ENCODE measurements around the gene WASHC4.
"Not testable (repeated sequence)": the region's sequence is repeated elsewhere in the genome, so short reads cannot be mapped to it uniquely, and the experiment has no call there.

The WASHC4 gene

GRCh38 chr12:105170139-105170538 is 62.6 kb downstream of the WASHC4 start:
- DNase-seq = no peak

DNA sequence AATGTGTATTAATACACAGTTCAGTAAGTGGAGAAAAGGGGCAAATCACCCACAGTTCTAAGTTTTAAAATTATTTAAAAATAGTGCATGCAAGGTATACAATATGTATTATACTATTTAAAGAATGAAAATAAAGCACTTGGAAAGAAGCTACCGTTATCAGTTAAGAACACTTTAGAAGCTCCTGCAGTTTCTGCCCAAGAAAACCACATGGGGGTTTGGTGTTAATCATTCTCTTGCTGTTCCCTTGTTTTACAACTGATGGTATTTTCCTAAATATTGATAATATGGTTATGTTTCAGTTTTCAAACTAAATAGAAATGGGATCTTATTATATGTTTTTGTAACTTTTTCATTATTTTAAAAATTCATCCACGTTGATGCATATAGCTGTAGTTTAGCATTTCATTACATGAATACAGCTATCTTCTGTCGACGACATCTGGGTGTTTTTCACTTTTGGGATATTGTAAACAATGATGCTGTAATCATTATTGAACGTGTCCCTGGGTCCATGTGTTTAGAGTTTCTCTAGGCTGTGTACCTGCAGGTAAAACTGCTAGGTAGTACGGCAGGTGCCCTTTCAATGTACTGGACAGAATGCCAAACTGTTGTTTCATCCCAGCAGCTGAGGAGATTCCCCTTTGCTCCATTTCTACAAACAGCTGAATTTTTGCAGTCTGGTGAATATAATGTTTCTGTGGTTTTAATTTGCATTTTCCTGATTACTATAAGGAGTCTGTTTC is 64.3 kb downstream of the WASHC4 start:
- DNase-seq = no peak

- no peak for DNase-seq
These were observed 68.0 kb downstream of the WASHC4 start for GRCh38 chr12:105175397-105175990.

DNA sequence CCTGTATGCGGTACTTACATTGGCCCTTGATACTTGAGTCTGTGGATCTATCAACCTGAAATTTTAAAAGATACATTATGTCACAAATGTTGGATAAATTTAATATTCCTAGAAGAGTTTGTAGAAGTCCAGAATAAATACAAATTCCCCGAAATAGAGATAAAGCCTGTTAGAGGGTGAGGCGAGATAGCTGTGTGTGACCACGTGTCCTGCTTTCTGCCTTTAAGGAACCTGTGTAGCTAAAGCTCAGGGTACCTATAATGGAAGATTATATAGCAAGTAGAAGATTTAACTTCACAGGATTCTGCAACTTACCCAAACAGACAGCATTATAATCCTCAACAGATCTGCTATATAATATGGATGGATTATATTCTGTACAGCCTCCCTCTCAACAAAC is 69.7 kb downstream of the WASHC4 start:
- DNase-seq = no peak

DNA sequence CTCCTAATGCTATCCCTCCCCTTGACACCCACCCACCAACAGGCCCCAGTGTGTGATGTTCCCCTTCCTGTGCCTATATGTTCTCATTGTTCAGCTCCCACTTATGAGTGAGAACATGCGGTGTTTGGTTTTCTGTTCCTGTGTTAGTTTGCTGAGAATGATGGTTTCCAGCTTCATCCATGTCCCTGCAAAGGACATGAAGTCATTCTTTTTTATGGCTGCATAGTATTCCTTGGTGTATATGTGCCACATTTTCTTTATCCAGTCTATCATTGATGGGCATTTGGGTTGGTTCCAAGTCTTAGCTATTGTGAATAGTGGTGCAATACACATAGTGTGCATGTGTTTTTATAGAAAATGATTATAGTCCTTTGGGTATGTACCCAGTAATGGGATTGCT is 71.6 kb downstream of the WASHC4 start:
- not testable (repeated sequence) for DNase-seq

GRCh38 chr12:105183406-105183805 is 75.9 kb downstream of the WASHC4 start:
- not testable (repeated sequence) for DNase-seq

DNA sequence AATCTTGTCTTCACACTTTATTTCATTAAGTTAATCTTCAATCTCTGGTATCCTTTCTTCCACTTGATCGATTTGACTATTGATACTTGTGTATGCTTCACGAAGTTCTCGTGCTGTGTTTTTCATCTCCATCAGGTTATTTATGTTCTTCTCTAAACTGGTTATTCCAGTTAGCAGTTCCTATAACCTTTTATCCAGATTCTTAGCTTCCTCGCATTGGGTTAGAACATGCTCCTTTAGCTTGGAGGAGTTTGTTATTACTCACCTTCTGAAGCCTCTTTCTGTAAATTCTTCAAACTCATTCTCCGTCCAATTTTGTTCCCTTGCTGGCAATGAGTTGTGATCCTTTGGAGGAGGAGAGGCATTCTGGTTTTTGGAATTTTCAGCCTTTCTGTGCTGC is 76.4 kb downstream of the WASHC4 start:
- not testable (repeated sequence) for DNase-seq

- no peak for DNase-seq
These were observed 81.8 kb downstream of the WASHC4 start for GRCh38 chr12:105189293-105189692.

DNA sequence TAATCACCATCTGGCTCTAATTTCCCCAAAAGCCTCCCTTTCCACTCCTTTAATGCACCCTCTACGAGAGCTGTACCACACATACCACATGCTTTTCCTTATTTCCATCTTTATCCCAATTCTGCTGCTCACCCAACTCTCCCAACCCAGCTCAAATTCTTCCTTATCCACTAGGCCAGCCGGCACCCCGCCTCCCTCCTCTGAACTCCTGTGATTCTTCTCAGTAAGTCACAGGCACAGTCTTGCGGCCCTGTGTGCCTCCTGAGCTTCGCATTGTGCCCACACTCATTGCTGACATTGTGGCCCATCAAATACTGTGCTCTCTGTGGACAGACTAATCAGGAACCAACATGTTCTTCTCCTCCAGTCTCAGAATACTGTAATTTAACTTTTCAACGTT is 83.0 kb downstream of the WASHC4 start:
- no peak for DNase-seq

GRCh38 chr12:105192624-105193225 is 85.2 kb downstream of the WASHC4 start:
- no peak for DNase-seq

GRCh38 chr12:105194947-105195346 is 87.4 kb downstream of the WASHC4 start:
- DNase-seq = no peak

GRCh38 chr12:105196090-105196489 is 88.6 kb downstream of the WASHC4 start:
- DNase-seq = no peak

- DNase-seq = no peak
These were observed 91.4 kb downstream of the WASHC4 start for GRCh38 chr12:105198961-105199360.

GRCh38 chr12:105200385-105200784 is 92.9 kb downstream of the WASHC4 start:
- no peak for DNase-seq

DNA sequence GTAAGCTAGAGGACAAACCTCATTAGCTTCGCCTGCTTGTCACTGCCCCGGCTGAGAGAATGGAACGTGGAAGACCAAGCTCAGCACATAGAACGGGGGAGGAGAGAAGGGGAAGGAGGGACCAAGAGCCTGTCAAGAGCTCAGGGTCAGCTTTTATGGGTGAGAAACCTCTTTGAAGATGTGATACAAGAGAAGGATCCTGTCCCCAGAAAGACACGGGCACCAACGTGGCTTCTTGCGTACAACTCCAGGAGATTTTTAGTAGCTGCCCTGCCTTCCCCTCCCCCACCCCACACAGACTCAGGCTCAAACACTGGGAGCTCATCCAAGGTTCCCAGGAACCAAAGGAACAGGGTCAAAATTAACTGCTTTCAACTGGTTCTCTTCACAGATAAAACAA is 93.8 kb downstream of the WASHC4 start:
- DNase-seq = no peak

- DNase-seq = no peak
These were observed 94.7 kb downstream of the WASHC4 start for GRCh38 chr12:105202202-105202601.

DNA sequence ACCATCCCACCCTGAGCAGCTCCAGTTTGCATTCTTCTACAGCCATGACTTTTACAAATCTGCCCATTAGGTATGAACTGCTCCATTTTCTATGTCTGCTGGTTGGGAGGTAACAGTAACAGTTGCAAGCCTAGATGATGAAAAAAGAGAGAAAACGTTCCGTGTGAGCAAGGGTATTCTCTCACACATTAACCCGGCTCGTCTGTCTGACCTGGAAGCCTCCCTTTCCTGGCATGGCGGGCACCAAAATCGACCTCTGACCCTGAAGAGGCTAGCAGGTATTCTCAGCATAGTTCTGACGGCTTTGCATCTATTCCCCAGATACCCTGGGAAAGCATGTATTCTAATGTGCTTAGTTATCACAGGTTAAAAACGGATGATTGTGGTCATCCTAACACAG is 96.6 kb downstream of the WASHC4 start:
- no peak for DNase-seq

- no peak for DNase-seq
These were observed 97.4 kb downstream of the WASHC4 start for GRCh38 chr12:105204916-105205315.

- no peak for DNase-seq
These were observed 98.0 kb downstream of the WASHC4 start for GRCh38 chr12:105205322-105206048.

GRCh38 chr12:105206686-105207374 is 99.3 kb downstream of the WASHC4 start:
- no peak for DNase-seq

DNA sequence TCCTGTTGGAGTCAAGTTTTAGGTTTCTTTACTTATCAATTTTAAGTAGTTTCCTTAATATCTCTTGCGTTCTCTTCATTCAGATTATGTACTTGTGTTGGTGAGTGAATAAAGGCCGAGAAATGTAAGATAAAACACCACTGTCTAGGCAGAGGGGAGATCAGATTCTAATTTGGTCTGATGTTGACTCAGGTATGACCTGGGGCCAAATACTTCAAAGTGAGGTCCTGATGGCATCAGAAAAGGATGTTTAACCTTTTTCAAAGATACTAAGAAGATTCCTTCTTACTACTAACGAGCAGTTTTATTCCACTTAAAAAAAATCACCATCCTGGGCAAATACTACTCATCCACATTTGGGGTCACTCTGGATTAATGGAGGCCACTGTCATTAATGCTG is 101.6 kb downstream of the WASHC4 start:
- no peak for DNase-seq

DNA sequence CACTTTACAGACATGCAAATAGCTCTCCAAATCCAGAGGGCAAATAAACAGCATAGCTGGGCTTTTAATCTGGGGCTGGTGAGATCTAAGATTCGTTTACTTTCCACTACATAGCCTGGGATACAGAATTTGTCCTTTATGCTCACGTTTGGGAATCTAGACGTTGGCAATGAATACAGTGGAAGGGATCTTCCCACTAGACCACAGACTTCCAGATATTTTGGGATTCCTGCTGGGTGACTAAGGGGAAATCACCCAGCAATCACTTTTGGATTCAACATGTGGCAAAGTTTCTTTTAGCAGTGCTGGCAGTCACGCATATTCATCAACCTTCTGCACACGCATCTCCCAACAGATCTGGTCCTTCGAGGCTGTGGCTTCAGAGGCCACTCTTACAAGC is 104.9 kb downstream of the WASHC4 start:
- no peak for DNase-seq

- DNase-seq = no peak
These were observed 106.6 kb downstream of the WASHC4 start for GRCh38 chr12:105214148-105214547.

All from activated T-cell treated with anti-CD3 and anti-CD28 coated beads, Interleukin-2, amount 50 U/mL, for 1 hour (primary cell).